Ishikawa (cell line): ENCODE measurements around the gene ALDH1A3.

Experiments used
- CEBPB ChIP-seq: IDR thresholded peaks from 2 replicates; pipeline ENCODE4 v1.6.1; 2012
- EP300 ChIP-seq: IDR thresholded peaks from 2 replicates; pipeline ENCODE4 v1.6.1; 2012; ENCODE audit warnings: borderline replicate concordance
- FOXM1 ChIP-seq: IDR thresholded peaks from 2 replicates; pipeline ENCODE4 v1.6.1; 2012; ENCODE audit warnings: low read depth, borderline replicate concordance
- RAD21 ChIP-seq: IDR thresholded peaks from 2 replicates; pipeline ENCODE4 v1.6.1; 2012; ENCODE audit warnings: low read depth
- TAF1 ChIP-seq: IDR thresholded peaks from 2 replicates; pipeline ENCODE4 v1.6.1; 2012; ENCODE audit warnings: low read depth, mild to moderate bottlenecking
- YY1 ChIP-seq: IDR thresholded peaks from 2 replicates; pipeline ENCODE4 v1.6.1; 2012; ENCODE audit warnings: low read depth
- ZBTB7A ChIP-seq: IDR thresholded peaks from 2 replicates; pipeline ENCODE4 v1.6.1; 2012; ENCODE audit warnings: low read depth
- TF ChIP-seq, protein P1 (sequence below): IDR thresholded peaks from 2 replicates; pipeline ENCODE4 v1.6.1; 2012; ENCODE audit warnings: low read depth, mild to moderate bottlenecking
- TF ChIP-seq, protein P2 (sequence below): IDR thresholded peaks from 2 replicates; pipeline ENCODE4 v1.6.1; 2012

DNA sequence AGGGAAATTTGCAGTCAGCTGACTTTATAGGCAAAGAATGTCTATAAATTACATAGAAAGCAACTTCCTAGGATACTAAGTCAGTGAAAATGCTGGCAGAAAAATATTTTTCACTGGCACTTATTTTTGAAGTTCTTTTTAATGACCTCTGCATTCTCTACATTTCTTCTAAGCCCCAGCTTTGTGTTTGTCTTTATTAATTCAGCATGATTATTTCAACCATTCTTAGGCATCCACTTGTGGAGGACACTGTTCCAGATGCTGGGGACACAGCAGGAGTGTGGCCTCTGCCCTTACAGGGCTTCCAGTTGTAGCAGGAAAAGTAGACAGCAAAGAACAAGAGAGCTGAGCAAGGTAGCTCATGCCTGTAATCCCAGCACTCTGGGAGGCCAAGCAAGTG is 54.5 kb downstream of the ALDH1A3 start:
- TF ChIP-seq EP300 (no peak), FOXM1 (no peak), ZBTB7A (no peak), YY1 (no peak), RAD21 (no peak), CEBPB (no peak), TAF1 (no peak)
- TF ChIP-seq, protein P1, sequence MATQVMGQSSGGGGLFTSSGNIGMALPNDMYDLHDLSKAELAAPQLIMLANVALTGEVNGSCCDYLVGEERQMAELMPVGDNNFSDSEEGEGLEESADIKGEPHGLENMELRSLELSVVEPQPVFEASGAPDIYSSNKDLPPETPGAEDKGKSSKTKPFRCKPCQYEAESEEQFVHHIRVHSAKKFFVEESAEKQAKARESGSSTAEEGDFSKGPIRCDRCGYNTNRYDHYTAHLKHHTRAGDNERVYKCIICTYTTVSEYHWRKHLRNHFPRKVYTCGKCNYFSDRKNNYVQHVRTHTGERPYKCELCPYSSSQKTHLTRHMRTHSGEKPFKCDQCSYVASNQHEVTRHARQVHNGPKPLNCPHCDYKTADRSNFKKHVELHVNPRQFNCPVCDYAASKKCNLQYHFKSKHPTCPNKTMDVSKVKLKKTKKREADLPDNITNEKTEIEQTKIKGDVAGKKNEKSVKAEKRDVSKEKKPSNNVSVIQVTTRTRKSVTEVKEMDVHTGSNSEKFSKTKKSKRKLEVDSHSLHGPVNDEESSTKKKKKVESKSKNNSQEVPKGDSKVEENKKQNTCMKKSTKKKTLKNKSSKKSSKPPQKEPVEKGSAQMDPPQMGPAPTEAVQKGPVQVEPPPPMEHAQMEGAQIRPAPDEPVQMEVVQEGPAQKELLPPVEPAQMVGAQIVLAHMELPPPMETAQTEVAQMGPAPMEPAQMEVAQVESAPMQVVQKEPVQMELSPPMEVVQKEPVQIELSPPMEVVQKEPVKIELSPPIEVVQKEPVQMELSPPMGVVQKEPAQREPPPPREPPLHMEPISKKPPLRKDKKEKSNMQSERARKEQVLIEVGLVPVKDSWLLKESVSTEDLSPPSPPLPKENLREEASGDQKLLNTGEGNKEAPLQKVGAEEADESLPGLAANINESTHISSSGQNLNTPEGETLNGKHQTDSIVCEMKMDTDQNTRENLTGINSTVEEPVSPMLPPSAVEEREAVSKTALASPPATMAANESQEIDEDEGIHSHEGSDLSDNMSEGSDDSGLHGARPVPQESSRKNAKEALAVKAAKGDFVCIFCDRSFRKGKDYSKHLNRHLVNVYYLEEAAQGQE: no peak
- TF ChIP-seq, protein P2, sequence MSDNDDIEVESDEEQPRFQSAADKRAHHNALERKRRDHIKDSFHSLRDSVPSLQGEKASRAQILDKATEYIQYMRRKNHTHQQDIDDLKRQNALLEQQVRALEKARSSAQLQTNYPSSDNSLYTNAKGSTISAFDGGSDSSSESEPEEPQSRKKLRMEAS: no peak
